GM18526 (cell line): ENCODE data around the gene MIEN1.

Source experiments
- POLR2A ChIP-seq: IDR thresholded peaks from 3 replicates; pipeline ENCODE4 v1.6.1; 2011; ENCODE audit not compliant: insufficient read length; ENCODE audit errors: extremely low read depth

MIEN1 gene

DNA sequence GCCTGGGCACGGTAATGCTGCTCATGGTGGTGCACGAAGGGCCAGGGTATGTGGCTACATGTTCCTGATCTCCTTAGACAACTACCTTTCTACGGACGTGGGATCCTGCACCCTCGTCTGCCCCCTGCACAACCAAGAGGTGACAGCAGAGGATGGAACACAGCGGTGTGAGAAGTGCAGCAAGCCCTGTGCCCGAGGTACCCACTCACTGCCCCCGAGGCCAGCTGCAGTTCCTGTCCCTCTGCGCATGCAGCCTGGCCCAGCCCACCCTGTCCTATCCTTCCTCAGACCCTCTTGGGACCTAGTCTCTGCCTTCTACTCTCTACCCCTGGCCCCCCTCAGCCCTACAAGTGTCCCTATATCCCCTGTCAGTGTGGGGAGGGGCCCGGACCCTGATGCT lies 18.5 kb downstream of the MIEN1 start:
- TF ChIP-seq POLR2A, result no peak

DNA sequence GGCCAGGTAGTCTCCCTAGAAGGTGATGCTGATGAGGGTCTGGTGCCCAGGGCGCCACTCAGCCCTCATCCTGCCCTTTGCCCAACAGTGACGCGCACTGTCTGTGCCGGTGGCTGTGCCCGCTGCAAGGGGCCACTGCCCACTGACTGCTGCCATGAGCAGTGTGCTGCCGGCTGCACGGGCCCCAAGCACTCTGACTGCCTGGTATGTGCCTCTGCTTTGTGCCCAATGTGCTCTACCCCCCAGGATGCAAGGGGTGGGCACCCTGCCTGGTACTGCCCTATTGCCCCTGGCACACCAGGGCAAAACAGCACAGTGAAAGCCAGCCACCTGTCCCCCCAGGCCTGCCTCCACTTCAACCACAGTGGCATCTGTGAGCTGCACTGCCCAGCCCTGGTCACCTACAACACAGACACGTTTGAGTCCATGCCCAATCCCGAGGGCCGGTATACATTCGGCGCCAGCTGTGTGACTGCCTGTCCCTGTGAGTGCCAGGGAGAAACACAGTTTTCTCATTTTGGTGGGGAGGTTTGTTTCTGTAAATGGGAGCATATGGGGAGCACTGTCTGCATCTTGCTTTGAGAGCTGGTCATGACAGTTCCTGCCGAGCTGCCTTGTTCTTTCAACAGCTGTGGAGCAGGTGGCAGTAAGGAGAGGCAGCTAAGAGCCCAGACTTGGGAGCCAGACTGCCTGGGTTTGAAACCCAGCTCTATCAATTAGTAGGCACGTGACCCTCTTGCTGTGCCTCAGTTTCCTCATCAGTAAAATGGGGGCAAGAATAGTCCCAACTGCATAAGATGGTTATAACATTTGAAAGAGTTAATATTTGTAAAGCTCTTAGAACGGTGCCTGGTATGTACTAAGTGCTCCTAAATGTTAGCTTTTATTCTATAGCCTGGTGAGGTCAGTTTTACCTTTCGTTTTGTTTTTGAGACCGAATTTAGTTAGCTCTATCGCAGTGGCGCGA lies 20.1 kb downstream of the MIEN1 start:
- no peak for TF ChIP-seq POLR2A

- TF ChIP-seq POLR2A, result no peak
Measured at GRCh38 chr17:39709319-39709997, 20.9 kb downstream of the MIEN1 start.

DNA sequence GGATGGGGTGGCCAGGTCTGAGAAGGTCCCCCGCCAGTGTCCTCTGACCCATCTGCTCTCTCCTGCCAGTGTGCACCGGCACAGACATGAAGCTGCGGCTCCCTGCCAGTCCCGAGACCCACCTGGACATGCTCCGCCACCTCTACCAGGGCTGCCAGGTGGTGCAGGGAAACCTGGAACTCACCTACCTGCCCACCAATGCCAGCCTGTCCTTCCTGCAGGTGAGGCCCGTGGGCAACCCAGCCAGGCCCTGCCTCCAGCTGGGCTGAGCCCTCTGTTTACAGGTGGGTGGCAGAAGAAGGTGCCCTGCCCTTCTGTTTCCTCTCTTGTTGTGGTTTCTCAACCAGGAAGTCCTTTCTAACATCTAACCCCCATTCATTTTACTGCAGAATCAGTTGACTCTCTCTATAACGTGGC lies 23.4 kb downstream of the MIEN1 start:
- no peak for TF ChIP-seq POLR2A

DNA sequence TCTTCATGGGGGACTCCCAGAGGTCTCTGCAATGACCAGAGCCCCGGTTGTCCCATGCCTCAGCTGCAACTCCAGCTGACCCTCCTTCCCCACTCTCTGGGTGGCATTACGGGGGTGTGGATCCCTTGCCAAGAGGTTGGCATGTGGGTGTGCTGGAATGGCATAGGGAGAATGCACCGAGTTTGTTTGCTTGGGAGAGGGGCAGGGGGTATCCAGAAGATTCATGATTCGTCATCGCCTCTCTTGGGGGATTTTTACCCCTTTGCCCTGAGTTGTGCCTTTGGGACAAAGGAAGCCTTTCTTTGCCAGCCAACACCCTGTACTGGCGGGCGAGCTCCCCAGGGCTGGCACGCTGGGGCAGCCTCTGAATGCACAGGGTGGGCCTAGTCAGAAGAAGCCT lies 23.9 kb downstream of the MIEN1 start:
- no peak for TF ChIP-seq POLR2A

DNA sequence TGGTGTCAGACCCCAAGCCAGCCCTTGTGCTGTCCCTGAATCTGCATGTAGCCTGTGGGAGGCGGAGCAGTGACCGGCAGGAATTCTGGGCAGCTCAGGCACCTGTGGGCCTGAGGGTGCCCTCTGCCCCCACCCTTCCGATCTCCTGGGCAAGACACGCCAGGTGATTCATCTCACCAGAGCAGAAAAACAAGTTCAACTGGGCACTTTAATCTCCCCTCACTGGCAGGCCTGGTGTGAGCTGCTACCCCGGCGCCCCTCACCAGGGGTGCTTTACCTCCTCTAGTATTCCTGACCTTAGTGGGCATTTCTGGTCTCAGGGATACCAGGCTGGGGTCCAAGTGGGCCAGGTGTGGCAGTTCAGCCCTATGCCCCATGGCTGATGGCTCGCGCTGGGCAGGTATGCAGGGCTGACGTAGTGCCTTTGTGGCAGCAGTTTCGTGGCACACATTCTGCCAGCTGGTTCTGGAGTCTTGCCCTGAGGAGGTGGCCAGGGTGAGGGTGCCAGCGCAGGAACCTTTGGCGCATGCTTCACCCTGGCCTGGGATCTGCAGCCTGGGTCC lies 24.5 kb downstream of the MIEN1 start:
- TF ChIP-seq POLR2A, result no peak

DNA sequence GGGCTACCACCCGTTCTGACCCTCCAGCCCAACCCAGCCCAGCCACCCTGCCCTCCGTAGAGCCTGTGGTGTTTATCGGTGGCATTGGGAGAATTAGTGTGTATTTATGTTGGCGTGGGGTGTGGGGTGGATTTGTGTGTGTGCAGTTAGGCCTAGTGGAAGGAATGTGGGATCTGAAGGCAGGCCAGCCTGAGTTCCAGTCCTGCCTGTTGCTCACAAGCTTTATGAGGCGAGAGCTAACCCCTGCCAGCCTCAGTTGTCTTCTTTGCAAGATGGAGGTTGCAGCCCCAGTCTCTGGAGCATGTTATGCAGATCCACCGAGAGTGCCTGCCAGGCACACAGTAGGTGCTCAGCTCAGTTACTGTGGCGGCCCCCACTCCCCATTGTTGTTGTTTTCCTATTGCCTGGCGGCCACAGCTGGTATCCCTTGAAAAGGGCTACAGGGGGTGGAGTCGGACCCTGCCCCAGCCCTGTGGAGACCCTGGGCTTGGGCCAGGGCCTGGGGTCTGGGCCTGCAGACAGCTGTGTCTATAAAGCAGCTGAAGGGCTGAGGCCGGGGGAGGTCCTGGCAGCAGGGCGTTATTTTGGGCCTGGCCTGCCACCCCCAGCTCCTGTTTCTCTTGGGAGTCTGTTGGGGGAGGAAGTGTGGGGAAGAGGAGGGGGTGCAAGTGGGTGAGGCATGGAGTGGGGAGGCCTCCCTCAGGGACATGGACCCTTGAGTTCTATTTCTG lies 25.3 kb downstream of the MIEN1 start:
- no peak for TF ChIP-seq POLR2A

- TF ChIP-seq POLR2A, result no peak
Measured at GRCh38 chr17:39703913-39704312, 26.4 kb downstream of the MIEN1 start.

GRCh38 chr17:39702901-39703893 lies 27.1 kb downstream of the MIEN1 start:
- TF ChIP-seq POLR2A, result no peak

- TF ChIP-seq POLR2A, result no peak
Measured at GRCh38 chr17:39701784-39702422, 28.4 kb downstream of the MIEN1 start.

- no peak for TF ChIP-seq POLR2A
Measured at GRCh38 chr17:39701012-39701783, 29.1 kb downstream of the MIEN1 start.

DNA sequence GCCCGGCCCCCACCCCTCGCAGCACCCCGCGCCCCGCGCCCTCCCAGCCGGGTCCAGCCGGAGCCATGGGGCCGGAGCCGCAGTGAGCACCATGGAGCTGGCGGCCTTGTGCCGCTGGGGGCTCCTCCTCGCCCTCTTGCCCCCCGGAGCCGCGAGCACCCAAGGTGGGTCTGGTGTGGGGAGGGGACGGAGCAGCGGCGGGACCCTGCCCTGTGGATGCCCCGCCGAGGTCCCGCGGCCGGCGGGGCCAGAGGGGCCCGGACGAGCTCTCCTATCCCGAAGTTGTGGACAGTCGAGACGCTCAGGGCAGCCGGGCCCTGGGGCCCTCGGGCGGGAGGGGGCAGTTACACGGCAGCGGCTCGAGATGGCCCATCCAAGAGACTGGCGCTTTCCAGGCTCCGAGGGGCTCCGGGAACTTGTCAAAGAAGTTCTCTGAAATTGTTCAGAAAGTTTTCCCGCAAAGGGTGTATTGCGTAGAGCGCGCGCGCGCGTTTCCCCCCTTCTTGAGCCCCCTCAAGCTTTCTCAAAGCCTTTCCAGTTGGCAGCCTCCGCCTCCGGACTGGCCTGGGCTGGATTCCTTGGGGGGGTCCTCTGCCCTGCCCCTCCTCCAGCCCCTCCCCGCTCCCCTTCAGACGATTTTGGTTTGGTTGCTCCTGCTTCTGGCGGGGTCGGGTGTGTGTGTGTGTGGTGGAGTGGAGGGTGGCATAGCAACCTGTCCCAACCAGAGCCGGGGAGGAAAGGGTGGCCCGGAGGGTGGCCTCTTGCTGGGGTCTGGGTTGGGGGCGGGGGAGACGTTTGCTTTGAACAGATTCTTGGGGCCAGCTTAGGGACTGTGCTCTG lies 30.0 kb downstream of the MIEN1 start:
- no peak for TF ChIP-seq POLR2A
